K562 (cell line): ENCODE data around the gene NFS1.

ENCODE experiments used
- CTCF ChIP-seq, 3 experiments: IDR thresholded peaks in 2 of 3; conservative IDR thresholded peaks in 1 of 3; 2 replicates each; pipeline ENCODE4 v1.5.1; 2011 to 2012; ENCODE audit warnings: low read length in 3 of 3, mild to moderate bottlenecking in 3 of 3, control low read depth in 2 of 3, improper control_type of control experiment in 1 of 3, inconsistent platforms in 1 of 3, low read depth in 1 of 3, mixed read lengths in 1 of 3, moderate library complexity in 1 of 3; ENCODE audit not compliant: insufficient read depth in 2 of 3
- FOXA1 ChIP-seq: fragments of 450-650 bp; IDR thresholded peaks from 2 replicates; pipeline ENCODE4 v1.6.1; 2016; ENCODE audit warnings: mild to moderate bottlenecking, borderline replicate concordance
- NR3C1 ChIP-seq: sonication (generic); formaldehyde crosslinking; IDR thresholded peaks from 2 replicates; pipeline ENCODE4 v1.8.1; 2022; ENCODE audit warnings: missing genetic modification reagents
- POLR2AphosphoS2 ChIP-seq: IDR thresholded peaks from 2 replicates; pipeline ENCODE4 v1.6.1; 2012; ENCODE audit warnings: low read length, improper control_type of control experiment
- PTRF ChIP-seq: fragments of 450-650 bp; IDR thresholded peaks from 2 replicates; pipeline ENCODE4 v1.6.1; 2016; ENCODE audit warnings: mild to moderate bottlenecking, missing genetic modification characterization, missing compliant biosample characterization
- RERE ChIP-seq: sonication (generic); formaldehyde crosslinking; IDR thresholded peaks from 2 replicates; pipeline ENCODE4 v1.8.0; 2023; ENCODE audit warnings: missing genetic modification reagents, mild to moderate bottlenecking, borderline replicate concordance
- ZNF143 ChIP-seq: sonication (generic); formaldehyde crosslinking; IDR thresholded peaks from 2 replicates; pipeline ENCODE4 v1.9.0; 2022; ENCODE audit warnings: mild to moderate bottlenecking, missing genetic modification reagents
- ZNF609 ChIP-seq: sonication (generic); formaldehyde crosslinking; IDR thresholded peaks from 2 replicates; pipeline ENCODE4 v1.8.1; 2023; ENCODE audit warnings: missing genetic modification reagents, mild to moderate bottlenecking, borderline replicate concordance

- TF ChIP-seq RERE (no peak), POLR2AphosphoS2 (no peak), ZNF143 (CRISPR knock-in tag) (no peak), ZNF609 (CRISPR knock-in tag) (no peak), CTCF (IDR thresholded peaks at IDR 0.05 in 2 of 3, conservative IDR thresholded peaks at IDR 0.05 in 1 of 3; ENCODE audit: insufficient read depth in 2 of 3, low read depth in 1 of 3, low read length in 3 of 3) (no peak), PTRF (tag) (no peak), FOXA1 (no peak), NR3C1 (no peak)
These were observed 17.2 kb upstream of the NFS1 start for GRCh38 chr20:35716330-35716729.
